ENCODE measurements around the gene B3GLCT.
"Not testable (repeated sequence)": the region's sequence is repeated elsewhere in the genome, so short reads cannot be mapped to it uniquely, and the experiment has no call there.

GRCh38 chr13:31339616-31340015 lies 139.8 kb downstream of the B3GLCT start:
- not testable (repeated sequence) for TF ChIP-seq CTCF, POLR2A (IDR thresholded peaks at IDR 0.05)

Data from breast epithelium (tissue), 3 donors.